GM21367 (cell line): ENCODE measurements around the gene TOM1L2.
"Not testable (repeated sequence)": the region's sequence is repeated elsewhere in the genome, so short reads cannot be mapped to it uniquely, and the experiment has no call there.

ENCODE experiments used
- ATAC-seq: cut with Tn5 transposase; IDR thresholded peaks from one replicate; pipeline ENCODE4 v1.9.1; 2021; ENCODE audit not compliant: unreplicated experiment

The TOM1L2 gene

DNA sequence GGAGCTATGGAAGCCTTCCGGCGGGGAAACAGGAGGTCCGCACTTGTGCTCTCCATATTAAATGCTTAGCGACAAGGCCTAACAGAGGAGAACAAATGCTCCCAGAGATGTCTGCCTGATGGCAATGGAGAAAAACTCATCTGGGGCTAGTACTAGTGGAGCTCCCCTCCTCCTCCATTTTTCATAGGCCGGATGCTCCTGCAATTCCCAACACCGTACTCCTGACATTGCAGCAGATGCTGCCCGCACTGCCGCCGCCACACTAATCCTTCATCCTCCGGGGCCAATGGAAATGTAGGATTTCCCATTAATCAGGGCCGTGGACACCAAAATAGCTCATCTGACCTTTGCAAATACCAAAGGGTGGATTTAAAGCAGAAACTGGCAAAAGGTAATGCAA is 27.5 kb downstream of the TOM1L2 start:
- no peak for ATAC-seq

DNA sequence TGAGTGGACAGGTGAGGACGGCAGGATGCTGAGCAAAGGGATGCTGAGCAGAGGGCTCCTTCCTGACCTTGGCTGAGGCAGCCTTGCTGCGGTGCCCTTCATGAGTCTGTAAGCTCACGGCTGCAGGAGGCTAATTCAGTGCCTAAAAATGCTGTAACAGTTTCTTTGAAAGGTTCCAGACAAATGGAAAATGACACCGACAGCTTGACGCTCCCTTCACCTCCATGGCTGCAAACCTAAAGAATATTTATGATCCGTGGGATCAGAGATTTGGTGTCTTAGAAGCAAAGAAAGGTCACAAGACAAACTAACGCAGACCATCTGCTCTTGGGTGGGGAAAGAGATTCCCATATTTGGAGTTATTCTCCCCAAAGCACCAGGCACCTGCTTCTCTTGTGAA is 28.0 kb downstream of the TOM1L2 start:
- ATAC-seq, result no peak

DNA sequence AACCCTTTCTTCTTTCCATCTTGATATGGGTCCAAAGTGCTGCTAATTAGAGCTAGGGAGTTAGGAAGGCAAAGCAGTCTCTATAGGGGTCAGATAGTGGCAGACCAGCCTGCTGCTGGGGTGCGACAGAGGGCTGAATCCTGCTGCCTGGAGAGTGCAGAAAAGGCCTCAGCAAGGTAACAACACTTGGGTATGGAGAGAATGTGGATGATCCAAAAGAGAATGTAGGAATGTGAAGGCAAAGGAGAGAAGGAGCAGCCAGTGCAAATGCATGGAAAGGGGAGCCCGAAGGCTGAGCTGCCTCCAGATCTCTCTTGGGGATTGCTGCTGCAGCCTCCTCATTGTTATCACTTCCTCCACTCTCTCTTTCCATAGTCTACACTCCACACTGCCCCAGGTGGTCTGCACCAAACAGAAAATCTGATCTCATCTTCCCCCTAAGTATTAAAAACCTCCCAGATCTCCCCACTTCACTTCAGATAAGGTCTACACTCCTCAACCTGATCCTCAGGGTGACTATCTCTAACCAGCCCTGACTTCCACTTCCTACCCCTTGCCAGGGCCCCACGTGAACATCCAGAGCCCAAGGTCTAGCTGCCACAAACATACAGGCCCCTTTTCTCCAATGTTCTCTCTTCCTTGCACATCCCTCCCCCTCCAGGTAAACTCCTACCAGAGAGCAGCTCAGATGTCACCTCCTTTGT is 28.8 kb downstream of the TOM1L2 start:
- no peak for ATAC-seq

DNA sequence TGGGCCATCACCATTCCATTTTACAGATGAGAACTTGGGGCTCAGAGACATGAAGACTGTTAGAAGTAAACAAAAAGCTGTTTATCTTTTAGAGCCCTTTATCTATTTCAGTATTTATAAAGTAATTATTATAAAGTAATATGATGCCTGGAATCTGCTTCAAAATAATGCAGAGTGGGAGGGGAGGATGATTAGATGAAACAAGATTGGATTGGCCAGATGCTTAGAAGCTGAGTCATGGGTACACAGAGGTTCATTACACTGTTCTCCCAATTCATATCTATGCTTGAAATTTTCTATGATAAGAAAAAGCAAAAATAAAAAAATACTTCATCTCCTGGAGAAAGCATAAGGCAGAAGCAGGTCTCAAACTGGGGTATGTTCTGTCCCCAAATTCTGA is 29.4 kb downstream of the TOM1L2 start:
- ATAC-seq, result no peak

DNA sequence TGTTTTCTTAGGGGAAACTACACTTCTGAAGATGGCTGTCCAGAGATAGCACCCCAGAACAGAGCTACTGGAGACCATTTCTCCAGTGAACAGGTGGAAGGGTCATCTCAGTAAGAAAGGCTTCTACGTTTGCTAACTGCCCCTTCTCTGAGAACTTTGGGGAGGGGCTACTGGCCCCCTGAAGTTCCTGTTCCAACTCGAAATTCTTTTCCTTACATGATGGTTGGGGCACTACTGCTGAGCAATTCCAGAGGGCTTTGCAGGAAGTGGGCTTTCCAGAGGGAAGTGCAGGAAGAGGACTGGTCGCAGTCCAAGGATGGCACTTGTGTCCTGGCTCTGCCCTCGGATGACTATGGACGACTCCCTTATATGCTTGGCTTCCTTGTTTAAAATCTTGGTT is 31.2 kb downstream of the TOM1L2 start:
- ATAC-seq, result no peak

DNA sequence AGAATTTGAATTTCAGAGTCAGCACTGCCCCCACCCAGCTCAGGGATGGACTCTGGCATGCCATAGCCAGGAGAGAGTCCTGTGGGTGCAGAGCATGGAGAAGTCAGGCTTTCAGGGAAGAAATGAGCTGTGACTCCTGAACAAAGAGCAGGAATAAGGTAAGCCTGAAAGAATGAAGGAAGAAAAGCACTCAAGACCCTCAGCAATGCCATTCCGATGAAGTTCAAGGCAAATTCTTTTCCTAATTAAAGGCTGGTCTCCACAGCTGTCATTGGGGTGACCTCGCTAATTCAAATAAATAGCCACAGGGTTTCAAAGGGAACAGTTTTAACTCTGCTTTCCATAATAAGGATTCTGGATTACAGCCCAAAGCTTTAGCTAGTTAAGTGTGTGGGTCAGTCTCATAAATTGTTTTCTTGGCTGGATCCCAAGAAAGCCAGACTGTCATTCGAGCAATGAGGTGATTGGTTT is 31.7 kb downstream of the TOM1L2 start:
- no peak for ATAC-seq

DNA sequence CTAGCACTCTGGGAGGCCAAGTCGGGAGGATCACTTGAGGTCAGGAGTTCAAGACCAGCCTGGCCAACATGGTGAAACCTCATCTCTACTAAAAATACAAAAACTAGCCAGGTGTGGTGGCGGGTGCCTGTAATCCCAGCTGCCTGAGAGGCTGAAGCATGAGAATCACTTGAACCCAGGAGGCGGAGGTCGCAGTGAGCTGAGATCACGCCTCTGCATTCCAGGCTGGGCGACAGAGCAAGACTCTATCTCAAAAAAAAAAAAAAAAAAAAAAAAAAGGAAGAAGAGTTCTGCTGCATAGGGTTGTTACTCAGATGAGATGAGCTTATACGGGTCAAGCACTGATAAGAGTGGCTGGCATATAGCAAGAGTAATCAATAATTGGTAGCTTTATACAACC is 32.3 kb downstream of the TOM1L2 start:
- not testable (repeated sequence) for ATAC-seq

DNA sequence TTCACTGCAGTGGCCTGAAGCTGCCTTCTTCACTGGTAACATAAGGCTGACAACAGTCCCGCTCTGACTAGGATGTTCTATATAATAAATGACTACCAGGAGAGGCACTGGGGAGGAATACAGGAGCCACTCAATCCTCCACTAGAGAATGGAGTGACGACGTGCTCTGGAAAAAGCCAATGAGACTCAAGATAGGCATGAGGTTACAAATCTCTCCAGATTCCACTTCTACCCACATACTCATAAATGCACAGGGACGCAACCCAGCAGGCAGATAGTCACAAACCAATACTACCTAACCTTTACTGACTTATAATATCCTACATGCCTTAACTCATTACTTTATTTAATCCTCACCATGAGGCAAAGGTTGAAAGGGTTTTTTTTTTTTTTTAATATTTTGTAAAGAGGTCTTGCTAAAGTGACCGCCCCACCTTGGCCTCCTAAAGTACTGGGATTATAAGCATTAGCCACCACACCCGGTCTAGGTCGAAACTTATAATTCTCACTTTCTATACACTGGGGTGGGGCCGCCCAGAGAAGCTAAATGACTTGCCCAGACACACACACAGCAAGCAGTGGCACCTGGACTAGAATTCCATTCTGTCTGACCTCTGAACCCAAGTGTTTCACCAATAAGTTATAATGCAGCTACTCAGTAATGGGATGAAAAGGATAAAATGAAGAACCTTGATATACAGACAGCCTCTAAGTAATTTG is 33.7 kb downstream of the TOM1L2 start:
- no peak for ATAC-seq

DNA sequence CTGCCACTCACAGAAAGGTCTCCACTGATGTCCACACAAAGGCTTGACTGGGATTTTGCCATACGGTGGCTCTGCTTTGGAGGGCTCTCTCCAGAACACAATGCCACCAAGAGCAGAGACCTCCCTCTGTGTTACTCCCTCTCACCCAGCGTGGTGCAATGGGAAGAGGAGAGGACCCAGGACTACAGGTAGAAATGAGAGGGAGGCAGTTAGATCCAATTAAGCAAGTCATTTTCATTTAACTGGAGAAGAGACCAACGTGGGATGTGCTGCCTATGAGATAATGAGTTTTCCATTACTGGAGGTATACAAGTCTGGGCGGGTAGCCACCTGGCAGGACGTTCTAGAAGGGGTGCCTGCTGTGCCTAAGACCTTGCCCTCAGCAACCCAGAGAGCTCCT is 34.2 kb downstream of the TOM1L2 start:
- ATAC-seq, result no peak

DNA sequence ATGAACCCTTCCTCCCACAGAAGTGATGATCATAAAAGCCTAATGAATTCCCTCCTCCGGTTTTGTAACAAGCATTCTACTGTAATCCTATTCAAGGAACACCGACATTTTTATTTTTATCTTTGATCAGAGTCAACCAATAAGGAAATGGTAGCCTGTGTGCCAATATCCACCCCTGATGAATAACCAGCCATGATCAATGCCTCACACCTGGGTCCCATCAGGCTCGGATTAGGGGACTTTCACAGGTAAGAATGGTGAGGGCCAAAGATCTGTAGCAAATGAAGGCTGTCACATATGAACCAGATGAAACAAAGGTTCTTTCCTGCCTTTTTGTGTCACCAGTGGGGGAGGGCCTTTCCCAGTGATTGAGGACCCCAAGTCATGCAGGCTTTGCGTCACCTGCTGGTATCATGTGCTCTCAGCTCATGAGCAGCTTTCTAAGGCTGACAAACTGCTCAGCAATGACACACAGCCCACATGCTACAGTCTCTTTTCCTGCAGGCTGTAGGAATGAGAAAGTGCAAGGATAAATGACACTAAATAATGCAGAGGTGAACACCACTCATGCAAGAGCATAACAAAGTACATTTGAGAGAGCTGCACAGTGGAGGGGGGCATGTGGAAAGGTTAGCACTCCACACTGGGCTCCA is 34.9 kb downstream of the TOM1L2 start:
- no peak for ATAC-seq

DNA sequence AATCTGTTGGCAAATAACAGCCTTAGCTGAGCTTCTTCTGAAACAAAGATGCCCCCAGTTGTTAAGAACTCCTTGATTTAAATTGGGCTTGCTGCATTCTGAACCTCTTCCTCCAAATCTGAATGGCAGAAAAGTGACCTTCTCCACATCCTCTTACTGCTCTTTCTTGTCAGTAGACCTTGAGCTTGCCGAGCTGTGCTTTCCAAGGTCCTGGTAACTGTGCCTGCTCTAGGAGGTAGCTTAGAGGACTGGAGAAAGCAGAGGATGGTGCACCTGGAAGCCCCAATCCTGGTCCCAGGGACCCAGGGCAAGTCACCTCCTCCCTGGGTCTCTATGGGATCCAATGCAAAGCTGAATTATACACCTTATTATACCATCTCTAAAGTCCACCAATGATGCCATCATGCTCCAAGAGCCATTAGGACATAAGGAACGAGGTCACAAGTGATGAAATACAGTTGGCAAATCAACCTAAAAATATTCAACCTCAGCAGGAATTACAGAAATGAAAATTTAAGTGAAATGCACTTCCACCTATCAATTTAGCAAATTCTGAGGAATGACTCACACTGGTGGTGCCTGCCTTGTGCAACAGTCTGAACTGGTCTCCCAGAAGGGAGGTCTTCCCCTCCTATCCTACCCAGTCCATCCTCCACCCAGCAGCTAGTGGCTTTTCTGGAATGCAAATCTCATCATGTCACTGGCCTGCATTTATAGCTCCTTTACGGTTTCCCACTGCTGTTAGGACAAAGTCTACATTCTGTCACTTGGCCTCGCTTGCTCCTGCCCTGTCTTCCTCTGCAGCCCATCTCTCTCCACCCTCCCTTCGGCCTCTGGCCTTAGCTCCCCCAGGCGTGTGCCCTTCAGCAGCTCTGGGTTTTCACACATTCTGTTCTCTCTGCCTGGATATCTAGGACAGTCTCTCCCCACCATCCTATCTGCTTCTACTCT is 36.6 kb downstream of the TOM1L2 start:
- ATAC-seq, result no peak

DNA sequence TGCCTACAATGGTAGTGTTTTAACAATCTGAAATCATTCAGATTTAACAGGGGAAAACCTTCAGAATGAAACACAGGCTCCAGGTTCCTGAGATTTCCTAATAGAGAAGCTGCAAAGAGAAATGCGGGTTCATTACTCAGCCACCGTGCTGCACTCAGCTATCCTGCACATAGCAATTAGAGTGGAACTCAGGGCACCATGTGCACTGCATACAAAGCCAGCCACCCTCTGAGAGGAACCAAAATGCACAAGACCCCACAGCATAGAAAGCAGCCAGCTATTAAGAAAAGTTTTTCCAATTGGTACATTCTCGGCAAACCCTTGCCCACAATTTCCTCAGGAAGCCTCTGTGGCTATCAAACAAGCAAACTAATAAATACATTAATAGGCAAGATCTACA is 37.4 kb downstream of the TOM1L2 start:
- no peak for ATAC-seq

DNA sequence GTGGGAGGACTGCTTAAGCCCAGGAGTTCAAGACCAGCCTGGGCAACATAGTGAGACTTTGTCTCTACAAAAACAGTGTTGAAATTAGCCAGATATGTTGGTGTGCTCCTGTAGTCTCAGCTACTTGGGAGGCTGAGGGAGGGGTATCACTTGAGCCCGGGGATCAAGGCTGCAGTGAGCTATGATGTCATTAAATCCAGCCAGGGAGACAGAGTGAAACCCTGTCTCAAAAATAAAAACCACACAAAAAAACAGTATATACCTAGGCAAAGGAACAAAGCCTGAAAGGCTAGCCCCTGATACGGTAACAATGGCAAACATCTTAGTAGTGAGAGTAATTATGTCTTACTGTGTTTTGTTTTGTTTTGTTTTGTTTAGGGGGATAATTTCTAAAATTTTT is 38.0 kb downstream of the TOM1L2 start:
- no peak for ATAC-seq

DNA sequence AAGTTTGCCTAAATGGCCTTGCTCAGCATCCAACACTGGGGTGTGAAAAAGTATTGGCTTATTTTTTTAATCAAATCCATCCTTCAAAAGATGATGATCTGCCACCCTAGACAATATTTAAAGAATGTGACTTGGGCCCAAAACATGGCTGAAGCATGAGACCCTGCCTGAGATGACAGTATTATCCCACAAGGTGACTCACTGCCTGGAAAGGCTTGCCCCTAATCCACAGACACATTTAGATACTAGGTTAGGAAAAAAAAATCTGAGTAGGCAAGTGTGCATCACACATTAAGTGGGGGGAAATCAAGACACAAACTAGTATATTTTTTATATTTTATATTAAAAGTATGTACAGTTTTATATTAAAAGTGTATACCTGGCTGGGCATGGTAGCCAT is 38.4 kb downstream of the TOM1L2 start:
- no peak for ATAC-seq

DNA sequence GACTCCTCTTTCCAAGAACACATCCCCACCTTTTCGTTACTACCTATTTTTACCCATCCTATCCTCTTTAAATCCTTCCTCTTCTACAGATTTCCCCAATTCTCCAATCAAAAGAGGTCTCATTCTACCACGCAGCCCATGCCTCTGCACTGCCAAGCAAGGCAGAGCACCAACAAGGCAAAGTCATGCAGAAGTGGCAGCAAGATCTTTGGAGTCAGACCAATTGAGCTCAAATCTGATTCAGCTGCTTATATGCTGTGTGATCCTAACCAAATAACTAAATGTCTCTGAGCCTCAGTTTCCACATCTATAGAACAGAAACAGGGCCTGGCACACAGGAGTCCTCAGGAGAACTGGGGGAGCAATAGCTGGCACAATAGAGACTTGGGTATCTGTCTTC is 41.0 kb downstream of the TOM1L2 start:
- no peak for ATAC-seq

DNA sequence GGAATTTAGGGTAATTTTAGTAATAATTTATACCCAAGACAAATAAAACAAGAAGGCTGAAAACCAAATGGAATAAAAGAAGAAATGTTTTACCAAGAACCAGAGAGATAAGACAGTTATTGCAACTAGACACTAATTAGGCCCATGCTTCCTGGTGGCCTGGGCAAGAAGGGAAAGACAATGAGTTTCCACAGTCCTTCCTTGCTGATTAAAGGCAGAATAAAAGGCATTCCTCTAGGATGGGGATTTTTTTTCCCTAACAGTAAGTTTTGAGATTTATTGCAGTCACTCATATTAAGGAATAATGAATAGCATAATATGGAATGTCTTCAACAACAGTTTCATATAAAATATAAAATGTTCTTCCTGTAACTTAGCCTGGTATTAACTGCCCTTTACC is 41.5 kb downstream of the TOM1L2 start:
- ATAC-seq, result no peak

DNA sequence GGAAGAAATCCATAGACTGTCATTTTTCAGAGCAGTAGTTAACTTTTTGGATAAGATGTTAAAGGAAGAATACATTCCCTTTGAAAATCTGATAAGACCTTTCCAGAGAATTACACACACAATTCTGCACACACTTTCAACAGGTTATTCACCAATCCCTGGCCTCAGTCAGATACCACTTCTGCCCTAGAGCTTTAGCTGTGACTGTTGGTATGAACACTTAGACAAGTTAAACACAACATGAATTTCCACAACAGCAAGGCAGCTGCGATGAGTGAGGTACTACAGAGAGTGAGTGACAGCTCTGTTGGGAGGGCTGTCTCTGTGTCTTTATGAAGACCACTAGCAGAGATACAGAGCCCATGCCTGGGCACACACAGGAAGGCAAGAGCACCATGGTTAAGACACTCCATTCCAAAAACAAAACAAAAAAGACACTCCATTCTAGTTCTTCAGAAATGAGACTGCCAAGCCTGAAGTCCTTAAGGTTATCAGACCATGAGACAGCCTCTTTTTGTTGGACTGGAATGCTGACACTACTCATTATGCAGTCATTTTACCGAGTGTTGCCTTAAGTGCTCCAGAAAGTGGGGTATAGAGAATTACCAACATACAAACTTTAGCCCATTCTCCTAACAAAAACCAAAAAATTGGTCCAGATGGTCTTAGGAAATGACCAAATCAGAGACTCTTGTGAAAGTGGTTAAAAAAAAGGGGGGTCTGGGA is 42.4 kb downstream of the TOM1L2 start:
- no peak for ATAC-seq

DNA sequence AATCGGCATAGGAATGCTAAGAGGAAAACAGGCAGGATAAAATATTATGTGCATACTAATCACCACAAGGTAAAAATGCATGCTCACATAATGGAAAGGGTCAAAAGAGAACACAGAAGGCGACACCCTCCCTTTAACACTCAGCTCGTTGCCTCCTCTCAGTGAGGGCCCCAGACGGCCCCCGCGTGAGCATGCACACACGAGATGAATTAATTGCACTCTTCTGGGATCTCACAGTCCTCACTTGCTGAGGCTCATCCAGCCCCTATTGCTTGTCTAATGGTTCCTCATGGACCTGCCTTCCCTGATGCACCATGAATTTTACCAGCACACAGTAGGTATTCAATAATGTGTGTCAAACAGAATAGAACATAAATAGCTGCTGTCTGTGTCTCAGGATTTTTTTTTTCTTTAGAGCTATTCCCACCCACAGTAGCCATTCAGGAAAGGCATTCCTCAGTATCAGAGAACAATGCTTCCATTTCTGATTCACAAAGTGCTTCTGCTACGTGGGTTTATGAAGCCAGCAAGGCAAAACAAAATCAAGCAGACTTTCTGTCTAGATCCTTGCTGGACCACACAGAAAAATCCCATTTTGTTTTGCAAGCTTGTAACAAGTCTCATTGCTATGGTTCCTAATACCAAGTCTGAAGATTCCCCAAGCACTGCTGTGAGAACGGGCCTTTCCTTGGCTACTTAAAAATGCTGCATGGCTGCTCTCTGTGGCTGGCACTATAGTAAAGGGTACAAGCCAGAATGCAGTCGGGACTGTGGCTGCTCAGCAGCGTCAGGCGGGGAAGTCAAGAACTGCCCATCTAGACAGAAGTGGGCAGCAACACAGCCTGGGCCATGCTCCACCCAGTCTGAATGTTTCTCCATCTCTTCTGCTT is 43.6 kb downstream of the TOM1L2 start:
- no peak for ATAC-seq

DNA sequence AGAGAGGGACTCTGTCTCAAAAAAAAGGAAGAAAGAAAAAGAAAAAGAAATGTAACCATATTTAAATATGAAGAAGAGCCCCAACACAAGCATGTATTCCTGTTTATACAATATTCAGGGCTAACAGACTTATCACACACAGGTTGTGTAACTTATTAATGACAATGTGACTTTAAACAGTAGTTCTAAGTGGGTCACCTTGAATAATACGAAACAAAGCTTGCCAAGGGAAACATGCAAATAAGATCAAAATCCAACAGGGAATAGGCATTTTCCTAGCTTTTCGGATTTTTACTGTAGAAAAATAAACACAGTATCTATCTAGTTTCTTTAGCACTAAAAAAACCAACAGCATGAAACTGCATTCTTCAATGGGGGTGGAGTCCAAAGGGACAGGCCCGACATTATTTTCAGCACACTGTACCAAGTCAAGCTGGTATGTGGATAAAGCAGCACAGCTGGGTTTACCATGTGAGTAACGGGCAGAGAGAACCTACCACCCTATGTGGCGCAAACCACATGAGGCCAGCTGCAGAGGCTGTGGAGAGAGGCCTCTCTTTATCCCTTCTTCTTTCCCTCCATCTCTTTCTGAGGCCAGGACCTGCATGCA is 45.3 kb downstream of the TOM1L2 start:
- no peak for ATAC-seq
